IMR-90 (cell line): ENCODE data around the gene SLC25A15. TPM values are rescaled to one million over a fixed set of nuclear protein-coding genes. Genes with fewer than 3 reads are reported as not detected.
A peak's percentile ranks its signal among the peaks of the same experiment; 100 is the strongest.

Experiments used
- ATAC-seq: fragments of 200-7000 bp; cut with Tn5 transposase; 2 replicates; pipeline ENCODE4 v1.9.1; 2020; ENCODE audit warnings: low read depth, mild to moderate bottlenecking, moderate library complexity
- BruUV-seq: library from RNA; stranded (reverse); fragments of 400-500 nt; replicated peaks from 2 replicates; lab custom pipeline; 2021; lab: Mats Ljungman, UMichigan
- CTCF ChIA-PET: fragments of 300-600 bp; formaldehyde crosslinking; extraction: SDS; loops from one replicate; lab custom pipeline; 2021; ENCODE audit warnings: antibody characterized with exemption; lab: Yijun Ruan, JAX
- POLR2A ChIA-PET: fragments of 300-600 bp; sonication (Branson Sonifier 250); formaldehyde crosslinking; loops from one replicate; lab custom pipeline; 2022; ENCODE audit warnings: antibody characterized with exemption; ENCODE audit not compliant: unreplicated experiment; lab: Charles Lee
- DNase-seq: peaks from one replicate; pipeline ENCODE4 v3.0.0; 2013
- H2AFZ ChIP-seq: replicated peaks from 2 replicates; pipeline ENCODE3; 2013; ENCODE audit warnings: low read length, mild to moderate bottlenecking; ENCODE audit not compliant: poor library complexity
- H2AK5ac ChIP-seq: 2 replicates; pipeline ENCODE4 v1.6.1; 2013; ENCODE audit warnings: low read depth, low read length, inconsistent platforms
- H2AK9ac ChIP-seq: replicated peaks from 2 replicates; pipeline ENCODE3; 2013; ENCODE audit warnings: mild to moderate bottlenecking, low read depth, low read length, moderate library complexity; ENCODE audit not compliant: poor library complexity
- H2BK120ac ChIP-seq: 2 replicates; pipeline ENCODE4 v1.6.1; 2013; ENCODE audit warnings: low read depth, low read length, inconsistent platforms
- H2BK15ac ChIP-seq: 3 replicates; pipeline ENCODE4 v1.6.1; 2013; ENCODE audit warnings: low read depth, low read length, inconsistent platforms
- H2BK20ac ChIP-seq: 2 replicates; pipeline ENCODE4 v1.6.1; 2013; ENCODE audit warnings: low read depth, mild to moderate bottlenecking, inconsistent platforms, low read length, moderate library complexity
- H2BK5ac ChIP-seq: 2 replicates; pipeline ENCODE4 v1.6.1; 2013; ENCODE audit warnings: mild to moderate bottlenecking, low read depth, low read length, inconsistent platforms; ENCODE audit not compliant: poor library complexity, severe bottlenecking
- H3K14ac ChIP-seq: replicated peaks from 2 replicates; pipeline ENCODE4 v1.6.1; 2013; ENCODE audit warnings: low read depth, low read length, inconsistent platforms
- H3K18ac ChIP-seq: 2 replicates; pipeline ENCODE4 v1.6.1; 2013; ENCODE audit warnings: low read depth, low read length, control low read depth
- H3K23ac ChIP-seq: 2 replicates; pipeline ENCODE4 v1.6.1; 2013; ENCODE audit warnings: low read depth, low read length, inconsistent platforms
- H3K27ac ChIP-seq: 2 replicates; pipeline ENCODE4 v1.5.1; 2013; ENCODE audit warnings: mild to moderate bottlenecking, control low read depth, low read length; ENCODE audit not compliant: insufficient read depth
- H3K27me3 ChIP-seq: 2 replicates; pipeline ENCODE4 v1.6.1; 2013; ENCODE audit warnings: low read length; ENCODE audit not compliant: control insufficient read depth, insufficient read depth
- H3K36me3 ChIP-seq: 2 replicates; pipeline ENCODE4 v1.6.1; 2013; ENCODE audit warnings: low read length, mixed read lengths; ENCODE audit not compliant: control insufficient read depth, insufficient read depth
- H3K4ac ChIP-seq: 2 replicates; pipeline ENCODE4 v1.6.1; 2013; ENCODE audit warnings: low read depth, low read length, inconsistent platforms
- H3K4me1 ChIP-seq: 2 replicates; pipeline ENCODE4 v1.6.1; 2013; ENCODE audit warnings: low read length, mixed read lengths; ENCODE audit not compliant: control insufficient read depth, insufficient read depth
- H3K4me2 ChIP-seq: 2 replicates; pipeline ENCODE4 v1.6.1; 2013; ENCODE audit warnings: low read depth, mild to moderate bottlenecking, control low read depth, low read length, moderate library complexity
- H3K4me3 ChIP-seq: 2 replicates; pipeline ENCODE4 v1.5.1; 2013; ENCODE audit warnings: low read depth, mild to moderate bottlenecking, control low read depth, low read length, moderate library complexity; ENCODE audit not compliant: insufficient read depth
- H3K56ac ChIP-seq: 2 replicates; pipeline ENCODE4 v1.6.1; 2013; ENCODE audit warnings: low read length, inconsistent platforms; ENCODE audit not compliant: insufficient read depth; ENCODE audit errors: extremely low read depth
- H3K79me1 ChIP-seq, 2 experiments: 2 replicates each; pipeline ENCODE4 v1.6.1; 2013; ENCODE audit warnings: low read length in 2 of 2, inconsistent platforms in 1 of 2, low read depth in 1 of 2
- H3K9ac ChIP-seq: 2 replicates; pipeline ENCODE4 v1.6.1; 2013; ENCODE audit warnings: low read depth, low read length, control low read depth
- H3K9me1 ChIP-seq: 2 replicates; pipeline ENCODE4 v1.6.1; 2013; ENCODE audit warnings: low read length, inconsistent platforms; ENCODE audit not compliant: insufficient read depth
- H3K9me3 ChIP-seq: 2 replicates; pipeline ENCODE4 v1.6.1; 2013; ENCODE audit warnings: low read length; ENCODE audit not compliant: control insufficient read depth, insufficient read depth
- H4K20me1 ChIP-seq: 2 replicates; pipeline ENCODE4 v1.6.1; 2013; ENCODE audit warnings: low read length, inconsistent platforms; ENCODE audit not compliant: insufficient read depth
- H4K5ac ChIP-seq: 2 replicates; pipeline ENCODE4 v1.6.1; 2013; ENCODE audit warnings: mild to moderate bottlenecking, low read depth, low read length, control low read depth
- H4K8ac ChIP-seq, 2 experiments: 2 replicates each; pipeline ENCODE4 v1.6.1; 2013; ENCODE audit warnings: low read depth in 2 of 2, low read length in 2 of 2, control low read depth in 1 of 2, inconsistent platforms in 1 of 2
- H4K91ac ChIP-seq: 2 replicates; pipeline ENCODE4 v1.6.1; 2013; ENCODE audit warnings: low read depth, low read length, inconsistent platforms; ENCODE audit not compliant: insufficient read depth
- MAZ ChIP-seq: IDR thresholded peaks from 2 replicates; pipeline ENCODE4 v1.6.1; 2012; ENCODE audit warnings: low read depth, mild to moderate bottlenecking, low read length, improper control_type of control experiment, moderate library complexity, borderline replicate concordance
- NFE2L2 ChIP-seq: fragments of 150-350 bp; IDR thresholded peaks from 2 replicates; pipeline ENCODE4 v1.6.1; 2016; ENCODE audit warnings: low read depth, mild to moderate bottlenecking, low read length
- POLR2A ChIP-seq: IDR thresholded peaks from 2 replicates; pipeline ENCODE4 v1.6.1; 2012; ENCODE audit warnings: mild to moderate bottlenecking, low read depth, low read length
- RFX5 ChIP-seq: IDR thresholded peaks from 2 replicates; pipeline ENCODE4 v1.8.0; 2012; ENCODE audit warnings: low read depth, mild to moderate bottlenecking, low read length, moderate library complexity
- SMC3 ChIP-seq: fragments of 150-350 bp; IDR thresholded peaks from 2 replicates; pipeline ENCODE4 v1.6.1; 2016; ENCODE audit warnings: low read depth, mild to moderate bottlenecking, antibody characterized with exemption, low read length, moderate library complexity
- WGBS, 2 experiments: methylation state at CpG; one replicate each; pipeline versions ENCODE4 v1.1.5 to v1.1.7; 2013; ENCODE audit warnings: missing lambda C conversion rate in 2 of 2; ENCODE audit not compliant: insufficient read length in 1 of 2; ENCODE audit errors: extremely low coverage in 2 of 2; 5-methylcytosine and 5-hydroxymethylcytosine counted together
- dilution Hi-C: fragments of 300-500 bp; cut with HindIII; formaldehyde crosslinking; loops from one replicate; pipeline ENCODE4 v1.14.3; 2018; ENCODE audit warnings: low sequenced_read_pairs; ENCODE audit not compliant: unreplicated experiment
- in situ Hi-C: fragments of 300-500 bp; cut with MboI; formaldehyde crosslinking; loops from 3 replicates; pipeline ENCODE4 v1.14.3; 2019; ENCODE audit warnings: low sequenced_read_pairs, inconsistent platforms, mixed read lengths
- intact Hi-C: fragments of 100-400 bp; cut with micrococcal nuclease; formaldehyde crosslinking; loops from 2 replicates; pipeline ENCODE4 v1.10.0; 2022
- polyA plus RNA-seq, 3 experiments: library from polyadenylated mRNA; depleted of rRNA; stranded (reverse); fragments of >200 nt; gene quantifications; 2 replicates each; pipeline ENCODE4 v1.2.3, GENCODE V29; 2012; ENCODE audit warnings: low replicate concordance in 1 of 3
- total RNA-seq: library from RNA; depleted of rRNA; stranded (reverse); fragments of >200 nt; gene quantifications from 2 replicates; pipeline ENCODE4 v1.2.3, GENCODE V29; 2012

Gene SLC25A15
- total and polyA plus RNA-seq, 2 of the 4 experiments (the other 2 are of a cell fraction): 5.4 to 13.3 TPM

DNA sequence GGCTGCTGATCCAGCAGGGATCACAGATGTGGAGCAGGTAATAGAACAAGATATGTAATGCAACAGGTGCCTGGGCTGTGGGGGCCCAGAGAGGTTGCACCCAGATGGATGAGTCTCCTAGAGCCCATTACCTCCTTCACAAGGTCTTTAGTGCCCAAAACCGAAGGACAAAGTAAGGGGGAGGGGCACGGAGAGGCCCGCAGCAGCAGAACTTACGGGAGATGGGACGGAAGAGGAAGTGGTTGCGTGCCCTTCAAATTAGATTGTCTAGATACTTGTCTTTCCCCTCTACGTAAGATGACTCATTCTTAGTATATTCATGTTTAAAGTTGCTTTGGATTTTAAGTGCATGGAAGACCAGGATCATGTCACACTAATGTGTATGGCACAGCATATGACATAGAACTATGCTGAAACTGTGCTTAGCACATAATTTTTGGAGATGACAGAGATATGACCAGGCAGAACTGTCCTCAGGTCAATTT, 12.7 kb upstream of the SLC25A15 start:
- ChIA-PET CTCF (interaction anchor here (0.6 to 2.5 kb wide), 5 partner anchors 11 to 191 kb away, joined by 3 to 8 read pairs (median 4); no protein-coding TSS in a partner anchor), POLR2A (no interaction called here)
- H4K8ac ChIP-seq: peak overlapping the region in 1 of 2 experiments; percentile 79; a peak in 2 of 4 replicates
- peaks cover 5% of the 10 kb centered on the region for H3K4me1 ChIP-seq
- H3K27ac ChIP-seq: no peak overlapping the region
- peak overlapping the region; percentile 75 for H3K4ac ChIP-seq
- no peaks in the 10 kb centered on the region for H4K20me1 ChIP-seq
- dilution Hi-C loops: no loop called here
- ATAC-seq (peak; percentile 41), DNase-seq (peak; percentile 55)
- H3K4me3 ChIP-seq: no peak overlapping the region
- peak overlapping the region; percentile 66 for H2BK20ac ChIP-seq
- TF ChIP-seq MAZ: no peak
- no peak for TF ChIP-seq POLR2A
- TF ChIP-seq SMC3: no peak
- no peak for TF ChIP-seq RFX5
- no peak for TF ChIP-seq NFE2L2
- no CpG with 5 or more reads among the region's 7 CpGs for WGBS, 2 experiments
- H3K9me1 ChIP-seq: peaks cover 16% of the 10 kb centered on the region
- H2AK9ac ChIP-seq: no peak overlapping the region
- peak overlapping the region; percentile 62; the same call in 1 of the 2 replicates for H3K14ac ChIP-seq
- H3K79me1 ChIP-seq: no peaks in the 10 kb centered on the region
- peak overlapping the region; percentile 66 for H2BK120ac ChIP-seq
- no peak overlapping the region for H3K18ac ChIP-seq
- no peak overlapping the region for H2BK5ac ChIP-seq
- no peaks in the 10 kb centered on the region for H3K9me3 ChIP-seq
- in situ Hi-C loops: no loop called here
- 0 out of 2 replicates have a peak overlapping the region, but pooled peaks have one; percentile 16 for H3K4me2 ChIP-seq
- H3K9ac ChIP-seq: no peak overlapping the region
- H2BK15ac ChIP-seq: 0 out of 3 replicates have a peak overlapping the region, but pooled peaks have one; percentile 12
- peak overlapping the region; percentile 18; the same call in 1 of the 2 replicates for H2AK5ac ChIP-seq
- H3K36me3 ChIP-seq: no peaks in the 10 kb centered on the region
- H3K23ac ChIP-seq: peak overlapping the region; percentile 10; the same call in 1 of the 2 replicates
- H4K5ac ChIP-seq: no peak overlapping the region
- peak overlapping the region; percentile 81 for H2AFZ ChIP-seq
- no peaks in the 10 kb centered on the region for H3K27me3 ChIP-seq
- no peak overlapping the region for H4K91ac ChIP-seq
- intact Hi-C loops: loop anchor here (2.0 to 10.0 kb wide), 3 partner anchors 278 to 1092 kb away; no protein-coding TSS in a partner anchor
- no TSS peak for BruUV-seq
- H3K56ac ChIP-seq: no peak overlapping the region
